Measurements from ENCODE around the gene CUX1.

GRCh38 chr7:102262546-102262945 lies 445.1 kb downstream of the CUX1 start:
- TF ChIP-seq CTCF (IDR thresholded peaks at IDR 0.05) (no peak), MAX (CRISPR knock-in tag; IDR thresholded peaks at IDR 0.05) (no peak), HMGXB4 (CRISPR knock-in tag; IDR thresholded peaks at IDR 0.05) (no peak), KAT7 (CRISPR knock-in tag; IDR thresholded peaks at IDR 0.05; ENCODE audit: borderline replicate concordance) (no peak), ZNF425 (CRISPR knock-in tag; conservative IDR thresholded peaks at IDR 0.05) (no peak), ZBTB21 (CRISPR knock-in tag; IDR thresholded peaks at IDR 0.05; ENCODE audit: borderline replicate concordance) (no peak), E2F4 (CRISPR knock-in tag; IDR thresholded peaks at IDR 0.05; ENCODE audit: borderline replicate concordance, low read depth) (no peak)
